HepG2 (cell line): Measurements from ENCODE around the gene PVALB. TPM values are rescaled to one million over a fixed set of nuclear protein-coding genes. Genes with fewer than 3 reads are reported as not detected.

Experiments used
- ATAC-seq: fragments of 200-7000 bp; cut with Tn5 transposase; 3 replicates; pipeline ENCODE4 v1.9.1; 2020; ENCODE audit warnings: mild to moderate bottlenecking, moderate library complexity
- BruUV-seq: library from RNA; stranded (reverse); fragments of 400-500 nt; replicated peaks from 2 replicates; lab custom pipeline; 2021; lab: Mats Ljungman, UMichigan
- CTCF ChIA-PET: fragments of 300-600 bp; formaldehyde crosslinking; extraction: SDS; loops from one replicate; lab custom pipeline; 2021; ENCODE audit warnings: low total read pairs, inconsistent platforms, low intra/inter-chr PET ratio; lab: Yijun Ruan, JAX
- POLR2A ChIA-PET: fragments of 350-600 bp; sonication (Branson Sonifier 250); formaldehyde crosslinking; loops from one replicate; lab custom pipeline; 2020; ENCODE audit warnings: antibody characterized with exemption, inconsistent platforms; lab: Yijun Ruan, JAX
- DNase-seq: peaks from one replicate; pipeline ENCODE4 v3.0.0-alpha.2; 2015; ENCODE audit warnings: low spot score
- FAIRE-seq: peaks from 3 replicates; lab custom pipeline; 2011; peaks lifted over from hg19 to GRCh38; lab: Jason Lieb, UNC
- H2AFZ ChIP-seq: one replicate; pipeline ENCODE4 v1.6.1; 2011; ENCODE audit warnings: low read length, inconsistent platforms
- H3K27ac ChIP-seq: fragments of 300-600 bp; 3 replicates; pipeline ENCODE4 v1.8.0; 2011; ENCODE audit warnings: mixed run types, mild to moderate bottlenecking, mixed read lengths, low read length, inconsistent platforms; ENCODE audit not compliant: insufficient read depth; ENCODE audit errors: extremely low read length
- H3K27me3 ChIP-seq, 2 experiments: fragments of 200-600 bp in 1 of 2; 2 replicates in 1 of 2; 3 replicates in 1 of 2; pipeline versions ENCODE4 v1.6.0 to v1.8.0; 2011; ENCODE audit warnings: low read length in 2 of 2, mild to moderate bottlenecking in 2 of 2, moderate library complexity in 2 of 2, inconsistent platforms in 1 of 2; ENCODE audit not compliant: insufficient read depth in 2 of 2, control insufficient read depth in 1 of 2
- H3K36me3 ChIP-seq, 2 experiments: fragments of 200-600 bp in 1 of 2; replicated peaks in 1 of 2; 2 replicates in 1 of 2; 3 replicates in 1 of 2; pipeline versions ENCODE4 v1.5.1 to v1.8.0; 2011; ENCODE audit warnings: low read length in 2 of 2, inconsistent platforms in 1 of 2; ENCODE audit not compliant: insufficient read depth in 2 of 2, control insufficient read depth in 1 of 2
- H3K4me1 ChIP-seq: 2 replicates; pipeline ENCODE4 v1.5.1; 2012; ENCODE audit warnings: low read length, inconsistent platforms; ENCODE audit not compliant: insufficient read depth
- H3K4me2 ChIP-seq: 2 replicates; pipeline ENCODE4 v1.6.0; 2011; ENCODE audit warnings: low read depth, low read length, inconsistent platforms
- H3K4me3 ChIP-seq, 3 experiments: fragments of 200-600 bp in 1 of 3; sonication (generic), shearing (Covaris generic) in 1 of 3; replicated peaks in 1 of 3; 2 replicates each; pipeline ENCODE4 v1.5.1; 2011 to 2016; ENCODE audit warnings: low read length in 3 of 3, inconsistent platforms in 2 of 3, low read depth in 2 of 3, mild to moderate bottlenecking in 2 of 3, control low read depth in 1 of 3, mixed read lengths in 1 of 3; ENCODE audit not compliant: insufficient read depth in 1 of 3
- H3K79me2 ChIP-seq: one replicate; pipeline ENCODE4 v1.6.1; 2011; ENCODE audit warnings: low read length, inconsistent platforms; ENCODE audit not compliant: insufficient read depth
- H3K9ac ChIP-seq: 2 replicates; pipeline ENCODE4 v1.6.0; 2011; ENCODE audit warnings: mild to moderate bottlenecking, low read depth, low read length, inconsistent platforms; ENCODE audit not compliant: insufficient read depth
- H3K9me3 ChIP-seq: 2 replicates; pipeline ENCODE4 v1.5.1; 2012; ENCODE audit warnings: mild to moderate bottlenecking, low read length
- H4K20me1 ChIP-seq: 2 replicates; pipeline ENCODE4 v1.6.0; 2011; ENCODE audit warnings: inconsistent platforms, mild to moderate bottlenecking, low read length, moderate library complexity; ENCODE audit not compliant: insufficient read depth
- HIVEP1 ChIP-seq: sonication (generic); formaldehyde crosslinking; IDR thresholded peaks from 2 replicates; pipeline ENCODE4 v1.4.0; 2020; ENCODE audit warnings: mild to moderate bottlenecking, missing genetic modification reagents
- MXI1 ChIP-seq: IDR thresholded peaks from 3 replicates; pipeline ENCODE4 v1.6.1; 2012; ENCODE audit warnings: low read depth, low read length, inconsistent platforms, borderline replicate concordance
- SALL1 ChIP-seq: sonication (generic); formaldehyde crosslinking; IDR thresholded peaks from 2 replicates; pipeline ENCODE4 v1.8.0; 2022; ENCODE audit warnings: mild to moderate bottlenecking, missing genetic modification reagents
- SMC3 ChIP-seq: IDR thresholded peaks from 2 replicates; pipeline ENCODE4 v1.6.1; 2011; ENCODE audit warnings: low read length, improper control_type of control experiment
- TBX2 ChIP-seq: sonication (generic); formaldehyde crosslinking; IDR thresholded peaks from 2 replicates; pipeline ENCODE4 v1.5.0; 2020; ENCODE audit warnings: missing genetic modification reagents, mild to moderate bottlenecking, borderline replicate concordance
- XRCC5 ChIP-seq: fragments of 200-400 bp; formaldehyde crosslinking; optimal IDR thresholded peaks from 2 replicates; pipeline ENCODE3; 2017; ENCODE audit warnings: mild to moderate bottlenecking, low read length
- ZNF567 ChIP-seq: sonication (generic); formaldehyde crosslinking; IDR thresholded peaks from 2 replicates; pipeline ENCODE4 v1.8.1; 2023; ENCODE audit warnings: mild to moderate bottlenecking, missing genetic modification reagents, borderline replicate concordance
- WGBS: methylation state at CpG from one replicate; pipeline ENCODE4 v1.1.6; 2017; ENCODE audit warnings: low lambda C conversion rate; 5-methylcytosine and 5-hydroxymethylcytosine counted together
- in situ Hi-C: cut with HindIII; loops from 2 replicates; pipeline ENCODE4 v1.10.0; 2017; ENCODE audit warnings: low pct_unique_long_range_greater_than_20kb; ENCODE audit not compliant: extremely low pct_ligation_motif_present
- intact Hi-C: fragments of 100-400 bp; cut with micrococcal nuclease; formaldehyde crosslinking; loops from one replicate; pipeline ENCODE4 v1.10.0; 2022; ENCODE audit not compliant: unreplicated experiment
- polyA plus RNA-seq, 8 experiments: library from polyadenylated mRNA; depleted of rRNA in 3 of 8; stranded (reverse) in 7 of 8; unstranded in 1 of 8; fragments of >200 nt; fragmentation: Illumina TruSeq in 4 of 8; extraction: Trizol in 4 of 8; gene quantifications; 2 replicates each; pipeline versions ENCODE4 v1.2.1 to v1.2.3, GENCODE V29; 2011 to 2016; ENCODE audit warnings: low read depth in 4 of 8, missing spikeins in 1 of 8, mixed read lengths in 1 of 8; ENCODE audit not compliant: insufficient read depth in 1 of 8
- total RNA-seq, 5 experiments: library from RNA; depleted of rRNA; stranded (reverse); fragments of >200 nt; fragmentation: Illumina TruSeq; extraction: Trizol; gene quantifications; 2 replicates each; pipeline ENCODE4 v1.2.3, GENCODE V29; 2016; ENCODE audit warnings: low read depth in 1 of 5

The PVALB gene
- total and polyA plus RNA-seq, 2 of the 13 experiments (the other 11 are each of a cell fraction or from before 2014, with no cell fraction given) = not detected

DNA sequence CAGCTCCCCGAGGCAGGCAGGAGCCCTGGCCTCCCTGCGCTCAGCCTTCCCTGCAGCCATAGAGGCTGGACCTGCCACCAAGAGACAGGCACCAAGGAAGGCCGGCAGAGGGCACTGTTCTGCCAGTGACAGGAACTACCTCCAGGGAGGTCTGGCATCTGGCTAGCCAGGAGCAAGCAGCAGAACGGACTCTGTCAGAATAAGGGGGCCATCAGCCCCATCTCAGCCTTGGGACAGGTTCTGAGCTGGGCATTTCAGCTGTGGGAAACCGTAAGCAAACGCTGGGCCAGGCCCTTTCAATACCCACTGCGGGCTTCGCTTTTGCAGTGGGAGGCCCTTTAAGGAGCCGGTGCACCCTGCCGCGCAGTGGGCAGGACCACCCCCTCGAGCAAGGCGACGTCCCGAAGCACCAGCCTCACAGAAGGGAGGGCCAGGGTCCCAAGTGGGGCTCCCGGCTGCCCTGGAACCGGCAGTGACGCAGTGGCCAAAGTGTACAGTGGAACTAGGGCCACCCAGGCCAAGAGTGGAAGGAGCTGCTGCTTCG lies 59.1 kb downstream of the PVALB start (continued):
- TF ChIP-seq MXI1 = no peak
- TF ChIP-seq XRCC5 = peak; percentile 48
- peak; percentile 33; the same call in 1 of the 2 replicates for TF ChIP-seq SALL1
- peak; percentile 33 for TF ChIP-seq SMC3
- no peak for TF ChIP-seq ZNF567 (CRISPR knock-in tag)

DNA sequence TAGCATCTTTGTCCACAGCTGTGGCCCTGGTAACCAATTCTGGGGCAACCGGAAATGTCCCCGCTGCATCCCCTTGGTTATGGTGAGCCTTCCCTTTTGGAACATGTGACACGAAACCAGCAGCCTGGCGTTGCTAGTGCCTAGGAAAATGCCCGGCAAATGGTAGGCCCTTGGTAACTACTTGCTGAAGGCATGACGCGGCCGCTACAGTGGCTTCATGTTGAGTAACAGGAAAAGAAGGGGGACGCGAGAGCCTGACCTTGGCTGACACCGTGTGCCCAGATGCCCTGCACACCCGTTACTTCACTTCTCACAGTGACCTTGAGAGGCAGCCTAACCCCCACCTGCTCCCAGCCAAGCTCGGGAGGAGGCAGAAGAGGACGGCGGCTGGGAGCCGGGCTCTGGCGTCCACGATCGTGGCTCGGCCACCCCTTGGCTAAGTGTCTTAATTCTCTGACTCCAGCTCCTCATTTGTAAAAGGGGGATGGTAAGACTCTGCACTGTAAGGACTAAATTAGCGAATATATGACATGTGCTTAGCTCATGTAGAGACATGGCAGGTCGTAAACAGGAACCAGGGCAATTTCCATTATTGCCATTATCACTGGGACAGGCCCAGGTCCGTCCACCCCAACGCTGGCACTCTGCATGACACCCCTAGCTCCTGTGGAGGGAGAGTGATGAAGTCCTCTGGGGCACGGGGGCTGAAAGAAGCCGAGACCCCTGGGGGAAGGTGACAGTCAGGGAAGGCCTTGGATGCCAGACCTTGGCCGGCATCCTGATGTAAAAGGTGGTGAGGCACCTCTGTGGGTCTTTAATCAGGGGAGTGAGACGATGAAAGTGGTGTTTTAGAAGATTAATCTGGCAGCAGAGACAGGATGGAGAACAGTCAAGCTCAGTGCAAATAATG lies 59.8 kb downstream of the PVALB start:
- POLR2A ChIA-PET = no interaction called here

More for the DNA sequence above, 59.8 kb downstream of the PVALB start:
- Histone ChIP-seq H3K9me3 (no peaks in the 10 kb centered on the region), H3K27ac (no peak overlapping the region), H3K27me3 (peaks cover 0 to 49% of the 10 kb centered on the region in 2 experiments; a peak in 4 of 5 replicates), H3K4me1 (no peaks in the 10 kb centered on the region), H3K9ac (no peak overlapping the region), H4K20me1 (no peaks in the 10 kb centered on the region), H2AFZ (no peak overlapping the region), H3K36me3 (no peaks in the 10 kb centered on the region), H3K79me2 (no peaks in the 10 kb centered on the region), H3K4me3 (no peak overlapping the region), H3K4me2 (no peak overlapping the region)
- CTCF ChIA-PET = interaction anchor here (1.1 to 1.3 kb wide), 2 partner anchors 10 to 221 kb away, joined by 3 to 5 read pairs; no protein-coding TSS in a partner anchor
- DNase-seq = no peak
- ATAC-seq = no peak
- FAIRE-seq = no peak
- in situ Hi-C loops = no loop called here
- 0 out of 2 replicates have a peak, but pooled peaks have one; percentile 14 for TF ChIP-seq TBX2 (CRISPR knock-in tag)
- no peak for TF ChIP-seq HIVEP1 (CRISPR knock-in tag)
- WGBS = 21% methylated on average over 11 of the region's 28 CpGs
- no TSS peak for BruUV-seq
- intact Hi-C loops = loop anchor here (2.0 kb wide), 1 partner anchor 14 kb away; no protein-coding TSS in a partner anchor
